ENCODE data around the gene ZNF675. TPM values are rescaled to one million over a fixed set of nuclear protein-coding genes. Genes with fewer than 3 reads are reported as not detected.
"Not testable (repeated sequence)": the region's sequence is repeated elsewhere in the genome, so short reads cannot be mapped to it uniquely, and the experiment has no call there.

The ZNF675 gene
- 10.6 TPM for total RNA-seq

DNA sequence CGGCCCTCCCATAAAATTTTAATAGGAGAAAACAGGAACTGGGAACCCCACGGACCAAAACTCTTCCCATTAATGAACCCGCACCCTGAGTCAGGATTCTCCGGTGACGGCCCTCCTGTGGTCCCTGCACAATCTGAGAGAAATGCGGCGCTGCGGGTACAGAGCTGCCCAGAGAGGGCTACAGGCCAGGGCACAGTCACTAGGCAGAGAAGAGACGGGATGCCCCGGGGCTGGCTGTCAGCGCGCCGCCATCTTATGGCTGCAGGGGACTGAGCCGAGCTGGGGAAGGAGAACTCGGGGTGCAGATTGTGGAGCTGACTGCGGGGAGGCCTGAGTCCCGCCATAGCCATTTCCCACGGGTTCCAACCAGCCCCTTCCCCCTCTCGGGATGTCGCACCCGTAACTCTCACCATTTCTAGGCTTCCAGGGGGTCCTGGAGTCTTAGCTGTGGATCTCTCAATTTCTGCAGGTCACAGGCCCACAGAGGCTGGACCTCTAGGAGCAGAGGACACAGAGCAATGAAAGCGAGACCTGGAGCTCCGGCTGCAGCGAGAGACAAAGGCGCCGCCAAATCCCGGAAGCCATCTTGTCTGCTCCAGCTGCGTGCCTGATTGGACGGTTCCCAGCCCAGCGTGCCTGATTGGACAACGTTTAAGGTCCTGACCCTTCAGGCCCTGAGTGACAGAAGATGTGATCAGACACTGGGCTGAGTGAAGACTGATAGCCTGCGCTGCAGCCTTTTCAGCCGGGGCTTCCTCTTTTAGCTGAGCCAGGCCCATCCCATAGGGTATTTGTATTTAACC is at the start of gene ZNF675:
Gene ZNF675, minus strand, starts transcription at position 592 of the 803 bp plus-strand sequence. Its CDS starts 179 bp downstream, at position 413.
- ATAC-seq, result peak; percentile 95

DNA sequence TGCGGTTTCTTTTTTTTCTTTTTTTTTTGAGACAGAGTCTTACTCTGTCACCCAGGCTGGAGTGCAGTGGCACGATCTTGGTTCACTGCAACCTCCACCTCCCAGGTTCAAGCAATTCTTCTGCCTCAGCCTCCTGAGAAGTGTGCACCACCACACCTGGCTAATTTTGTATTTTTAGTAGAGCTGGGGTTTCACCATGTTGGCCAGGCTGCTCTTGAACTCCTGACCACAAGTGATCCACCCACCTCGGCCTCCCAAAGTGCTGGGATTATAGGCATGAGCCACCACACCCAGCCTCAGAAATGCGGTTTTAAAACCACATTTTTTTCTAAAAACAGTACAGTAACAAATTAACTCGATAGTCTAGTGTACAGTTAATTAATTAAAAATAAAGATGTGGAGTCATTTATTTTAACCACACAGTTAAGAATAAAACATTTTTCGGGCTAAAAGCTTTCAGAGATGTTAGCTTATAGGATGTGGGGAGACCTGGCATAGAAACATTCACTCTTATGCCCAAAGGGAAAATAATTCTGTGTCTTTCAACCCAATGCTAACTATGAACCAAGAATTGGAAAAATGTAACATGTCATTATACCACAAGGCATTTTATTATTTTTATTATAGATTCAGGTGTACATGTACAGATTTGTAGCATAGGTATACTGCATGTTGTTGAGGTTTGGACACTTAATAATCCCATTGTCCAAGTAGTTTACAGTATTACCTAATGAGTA is 43.9 kb upstream of the ZNF675 start:
- ATAC-seq, result not testable (repeated sequence)

DNA sequence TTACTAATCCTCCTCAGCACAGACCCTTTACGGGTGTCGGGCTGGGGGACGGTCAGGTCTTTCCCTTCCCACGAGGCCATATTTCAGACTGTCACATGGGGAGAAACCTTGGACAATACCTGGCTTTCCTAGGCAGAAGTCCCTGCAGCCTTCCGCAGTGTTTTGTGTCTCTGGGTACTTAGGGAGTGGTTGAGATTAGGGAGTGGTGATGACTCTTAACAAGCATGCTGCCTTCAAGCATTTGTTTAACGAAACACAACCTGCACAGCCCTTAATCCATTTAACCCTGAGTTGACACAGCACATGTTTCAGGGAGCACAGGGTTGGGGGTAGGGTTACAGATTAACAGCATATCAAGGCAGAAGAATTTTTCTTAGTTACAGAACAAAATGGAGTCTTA is 37.1 kb upstream of the ZNF675 start:
- ATAC-seq, result peak; percentile 55

DNA sequence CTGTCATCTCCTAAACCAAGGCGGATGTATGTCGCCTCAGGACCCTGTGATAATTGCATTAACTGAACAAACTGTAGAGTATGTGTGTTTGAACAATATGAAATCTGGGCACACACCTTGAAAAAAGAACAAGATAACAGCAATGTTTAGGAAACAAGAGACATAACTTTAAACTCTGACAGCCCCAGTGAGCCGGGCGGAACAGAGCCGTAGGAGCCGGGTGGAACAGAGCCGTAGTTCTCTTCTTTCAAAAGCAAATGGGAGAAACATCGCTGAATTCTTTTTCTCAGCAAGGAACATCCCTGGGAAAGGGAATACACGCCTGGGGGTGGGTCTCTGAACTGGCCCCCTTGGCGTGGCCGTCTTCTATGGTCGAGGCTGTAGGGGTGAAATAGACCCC is 31.8 kb upstream of the ZNF675 start:
- ATAC-seq, result no peak

DNA sequence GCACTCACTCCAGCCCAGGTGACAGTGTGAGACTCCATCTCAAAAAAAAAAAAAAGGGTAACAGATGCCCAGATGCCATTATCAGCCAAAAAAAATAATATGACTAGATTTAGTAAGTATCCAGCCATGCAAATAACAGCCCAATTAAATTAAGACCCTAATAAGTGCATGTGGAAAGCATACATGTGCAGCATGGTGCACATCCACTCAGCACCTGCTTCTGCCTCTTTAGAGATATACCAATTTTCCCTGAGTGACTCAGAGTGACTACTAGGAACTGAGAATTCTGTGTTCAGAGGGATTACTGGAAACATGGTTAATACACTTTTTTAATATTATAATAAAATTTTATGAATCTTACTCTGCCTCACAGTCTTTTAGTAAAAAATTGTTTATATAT is 29.8 kb upstream of the ZNF675 start:
- ATAC-seq, result peak; percentile 48

DNA sequence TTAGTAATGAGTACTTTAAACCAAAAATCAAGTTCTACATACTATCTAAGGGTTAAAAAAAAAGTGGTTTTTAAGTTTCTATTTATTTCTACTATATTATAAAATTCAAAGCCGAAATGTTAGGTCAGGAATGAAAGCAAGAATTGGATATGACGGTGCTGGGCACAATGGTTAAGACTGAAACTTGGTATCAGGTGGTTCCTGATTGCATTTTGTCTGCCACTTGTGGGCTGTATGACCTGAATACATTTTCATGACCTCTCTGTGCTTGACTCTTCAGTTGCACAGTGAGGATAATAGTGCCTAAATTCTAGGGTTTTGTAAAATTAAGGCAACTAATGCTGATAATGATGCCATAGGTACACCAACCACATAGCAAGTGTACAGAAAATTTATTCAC is 22.3 kb upstream of the ZNF675 start:
- no peak for ATAC-seq

DNA sequence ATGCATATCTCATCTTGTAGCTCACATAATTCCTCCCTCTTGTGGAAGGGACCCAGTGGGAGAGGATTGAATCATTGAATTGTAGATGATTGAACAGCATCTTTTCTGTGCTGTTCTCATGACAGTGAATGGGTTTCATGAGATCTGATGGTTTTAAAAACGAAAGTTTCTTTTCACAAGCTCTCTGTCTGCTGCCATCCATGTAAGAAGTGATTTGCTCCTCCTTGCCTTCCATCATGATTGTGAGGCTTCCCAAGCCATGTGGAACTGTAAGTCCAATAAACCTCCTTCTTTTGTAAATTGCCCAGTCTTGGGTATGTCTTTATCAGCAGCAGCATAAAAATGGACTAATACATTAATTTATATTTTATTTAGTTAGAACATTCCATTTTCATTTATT is 19.6 kb upstream of the ZNF675 start:
- no peak for ATAC-seq

DNA sequence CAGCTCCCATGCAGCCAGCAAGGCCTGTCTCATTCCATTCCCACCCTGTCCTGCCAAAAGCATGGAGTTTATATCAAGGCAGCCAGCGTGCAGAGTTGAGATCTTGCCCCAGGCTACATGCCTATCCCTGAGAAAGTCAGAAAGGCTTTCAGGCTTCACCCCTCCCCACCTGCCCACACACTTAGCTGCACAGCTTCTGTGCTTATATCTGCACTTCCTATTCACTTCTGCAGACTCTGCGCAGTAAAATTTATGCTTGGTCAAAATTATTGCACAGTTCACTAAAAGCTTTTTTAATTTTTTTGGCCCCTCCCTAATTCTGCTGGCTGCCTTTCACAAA is 12.5 kb upstream of the ZNF675 start:
- no peak for ATAC-seq

DNA sequence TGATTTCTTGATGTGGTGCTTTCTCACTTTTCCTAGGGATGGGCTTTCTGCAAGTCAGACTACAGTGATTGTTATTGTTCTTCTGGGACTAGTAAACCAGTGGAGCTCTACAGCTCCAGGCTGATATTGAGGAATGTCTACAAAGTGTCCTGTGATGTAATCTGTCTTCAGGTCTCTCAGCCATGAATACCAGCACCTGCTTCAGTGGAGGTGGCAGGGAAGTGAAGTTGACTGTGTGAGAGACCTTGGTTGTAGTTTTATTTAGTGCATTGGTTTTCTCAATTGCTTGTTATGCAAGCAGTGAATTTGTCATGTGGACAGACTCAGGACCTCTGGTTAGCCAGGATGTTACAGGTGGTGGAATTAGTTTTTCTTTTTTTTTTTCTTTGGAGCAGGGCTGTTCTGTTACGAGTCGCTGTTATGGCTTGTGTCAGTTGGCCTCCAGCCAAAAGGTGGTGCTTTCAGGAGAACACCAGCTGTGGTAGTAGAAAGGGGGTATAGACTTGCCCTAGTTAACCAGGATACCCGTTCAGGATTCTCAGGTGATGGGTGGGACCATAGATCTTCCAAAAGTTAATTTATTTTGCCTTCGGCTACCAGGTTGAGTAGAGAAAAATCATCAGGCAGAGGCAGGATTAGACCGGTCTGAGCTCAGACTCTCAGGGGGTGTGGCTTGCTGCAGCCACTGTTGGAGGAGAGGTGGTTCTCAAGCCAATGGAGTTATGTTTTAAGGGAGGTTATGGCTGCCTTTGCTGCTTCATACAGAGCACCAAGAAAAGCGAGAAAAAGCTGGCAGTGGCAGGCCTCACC is 11.9 kb upstream of the ZNF675 start:
- peak; percentile 92 for ATAC-seq

DNA sequence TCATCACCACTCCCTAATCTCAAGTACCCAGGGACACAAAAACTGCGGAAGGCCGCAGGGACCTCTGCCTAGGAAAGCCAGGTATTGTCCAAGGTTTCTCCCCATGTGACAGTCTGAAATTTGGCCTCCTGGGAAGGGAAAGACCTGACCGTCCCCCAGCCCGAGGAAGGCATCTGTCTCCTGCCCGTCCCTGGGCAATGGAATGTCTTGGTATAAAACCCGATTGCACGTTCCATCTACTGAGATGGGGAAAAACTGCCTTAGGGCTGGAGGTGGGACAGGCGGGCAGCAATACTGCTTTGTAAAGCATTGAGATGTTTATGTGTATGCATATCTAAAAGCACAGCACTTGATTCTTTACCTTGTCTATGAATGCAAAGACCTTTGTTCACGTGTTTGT is 5.9 kb upstream of the ZNF675 start:
- ATAC-seq, result not testable (repeated sequence)

DNA sequence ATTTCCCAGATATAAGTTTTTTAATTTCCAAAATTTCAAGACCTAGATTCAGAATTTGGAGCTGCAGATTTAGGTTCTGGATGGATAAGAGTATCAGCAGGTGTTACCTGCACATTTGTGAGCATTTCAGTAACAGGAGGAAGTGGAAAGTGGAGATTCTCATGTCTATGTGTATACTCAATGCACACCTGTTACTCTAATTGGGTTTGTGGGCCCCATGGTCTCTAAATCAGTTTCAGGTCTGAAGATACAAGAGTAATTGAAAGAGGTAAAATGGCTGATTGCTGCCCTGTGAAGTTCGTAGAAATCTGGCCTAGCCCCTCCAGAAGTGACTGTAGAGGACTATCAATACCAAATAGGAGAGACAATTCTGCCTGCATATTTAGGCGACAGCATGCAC is 13.9 kb downstream of the ZNF675 start:
- ATAC-seq, result no peak

DNA sequence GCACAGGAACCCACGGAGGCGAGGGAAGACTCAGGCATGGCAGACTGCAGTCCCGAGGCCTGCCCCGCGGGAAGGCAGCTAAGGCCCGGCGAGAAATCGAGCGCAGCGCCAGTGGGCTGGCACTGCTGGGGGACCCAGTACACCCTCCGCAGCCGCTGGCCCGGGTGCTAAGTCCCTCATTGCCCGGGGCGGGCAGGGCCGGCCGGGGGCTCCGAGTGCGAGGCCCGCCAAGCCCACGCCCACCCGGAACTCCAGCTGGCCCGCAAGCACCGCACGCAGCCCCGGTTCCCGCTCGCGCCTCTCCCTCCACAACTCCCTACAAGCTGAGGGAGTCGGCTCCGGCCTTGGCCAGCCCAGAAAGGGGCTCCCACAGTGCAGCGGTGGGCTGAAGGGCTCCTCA is 18.4 kb downstream of the ZNF675 start:
- ATAC-seq, result not testable (repeated sequence)

DNA sequence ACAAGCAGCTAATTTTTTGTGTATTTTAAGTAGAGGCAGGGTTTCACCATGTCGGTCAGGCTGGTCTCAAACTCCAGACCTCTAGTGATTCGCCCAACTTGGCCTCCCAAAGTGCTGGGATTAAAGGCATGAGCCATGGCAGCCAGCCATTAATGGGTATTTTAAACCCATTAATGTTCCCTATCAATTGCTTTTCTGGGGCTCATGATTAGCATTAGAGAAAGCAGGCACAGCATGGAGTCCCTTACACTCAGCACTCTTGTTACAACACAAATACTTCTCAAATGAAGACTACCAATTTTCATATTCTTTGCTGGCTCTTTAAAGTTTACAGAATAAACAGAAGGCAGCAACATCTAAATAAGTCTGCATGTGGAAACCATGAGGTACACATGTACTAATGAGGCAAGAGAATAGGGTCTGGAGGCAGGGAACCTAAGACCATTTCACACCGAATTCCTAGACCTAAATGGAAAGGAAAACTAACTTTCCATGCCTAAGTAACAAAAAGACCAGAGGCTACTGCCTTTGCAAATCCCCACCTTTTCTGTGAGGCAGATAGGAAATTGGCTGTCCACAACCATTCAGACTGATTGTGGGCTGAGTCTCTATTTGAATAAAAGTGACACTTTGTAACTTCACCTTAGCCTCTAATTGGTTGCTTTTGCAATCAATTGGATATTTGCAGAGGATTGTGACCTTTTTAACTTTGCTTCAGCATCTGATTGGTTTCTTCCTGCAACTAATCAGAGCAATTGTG is 21.2 kb downstream of the ZNF675 start:
- no peak for ATAC-seq

DNA sequence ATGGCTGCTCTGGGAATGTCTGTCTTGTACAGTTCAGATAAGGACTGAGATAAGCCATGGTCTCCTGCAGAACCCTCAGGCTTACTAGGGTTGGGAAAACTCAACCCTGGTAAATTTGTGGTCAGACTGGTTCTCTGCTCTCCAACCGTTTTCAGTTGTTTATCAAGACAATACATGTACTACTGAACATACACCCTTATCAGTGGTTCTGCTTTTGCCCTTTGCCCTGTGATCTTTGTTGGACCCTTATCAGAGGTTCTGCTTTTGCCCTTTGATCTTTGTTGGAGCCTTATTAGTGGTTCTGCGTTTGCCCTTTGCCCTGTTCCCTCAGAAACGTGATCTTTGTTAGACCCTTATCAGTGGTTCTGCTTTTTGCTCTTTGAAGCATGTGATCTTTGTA is 37.2 kb downstream of the ZNF675 start:
- ATAC-seq, result not testable (repeated sequence)

Other genes starting within 250 kb of the ZNF675 start
- 1.5 TPM for gene ZNF681, start 71.7 kb upstream of the ZNF675 start, total RNA-seq
- gene ZNF726, start 227.7 kb upstream of the ZNF675 start, total RNA-seq, result 2.2 TPM